Measurements from ENCODE around the gene SH2D4B.
A peak's percentile ranks its signal among the peaks of the same experiment; 100 is the strongest.
"Not testable (repeated sequence)": the region's sequence is repeated elsewhere in the genome, so short reads cannot be mapped to it uniquely, and the experiment has no call there.

SH2D4B gene

GRCh38 chr10:80529604-80530003, 8.1 kb upstream of the SH2D4B start:
- peaks cover 70 to 71% of the 10 kb centered on the region in 2 experiments for H3K4me1 ChIP-seq (ENCODE audit: control insufficient read depth in 1 of 2, insufficient read depth in 1 of 2, low read depth in 1 of 2, low read length in 1 of 2)
- no peaks in the 10 kb centered on the region for H3K9me3 ChIP-seq
- TF ChIP-seq CTCF (IDR thresholded peaks at IDR 0.05) = no peak
- no peaks in the 10 kb centered on the region for H3K36me3 ChIP-seq
- H3K4me3 ChIP-seq (ENCODE audit: low read depth in 1 of 2, low read length in 1 of 2) = no peak overlapping the region
- H3K27me3 ChIP-seq = no peaks in the 10 kb centered on the region
- peak overlapping the region; percentile 77 for H3K27ac ChIP-seq

GRCh38 chr10:80530251-80530650, 7.5 kb upstream of the SH2D4B start:
- Histone ChIP-seq H3K36me3 (no peaks in the 10 kb centered on the region), H3K9me3 (no peaks in the 10 kb centered on the region), H3K27ac (peak overlapping the region; percentile 77), H3K4me3 (ENCODE audit: low read depth in 1 of 2, low read length in 1 of 2) (no peak overlapping the region), H3K4me1 (ENCODE audit: control insufficient read depth in 1 of 2, insufficient read depth in 1 of 2, low read depth in 1 of 2, low read length in 1 of 2) (peaks cover 70 to 71% of the 10 kb centered on the region in 2 experiments), H3K27me3 (no peaks in the 10 kb centered on the region)
- TF ChIP-seq CTCF (IDR thresholded peaks at IDR 0.05) = no peak

- Histone ChIP-seq H3K4me1 (ENCODE audit: control insufficient read depth in 1 of 2, insufficient read depth in 1 of 2, low read depth in 1 of 2, low read length in 1 of 2) (peaks cover 71 to 72% of the 10 kb centered on the region in 2 experiments), H3K36me3 (no peaks in the 10 kb centered on the region), H3K27me3 (no peaks in the 10 kb centered on the region), H3K9me3 (no peaks in the 10 kb centered on the region), H3K27ac (peak overlapping the region; percentile 77), H3K4me3 (ENCODE audit: low read depth in 1 of 2, low read length in 1 of 2) (no peak overlapping the region)
- no peak for TF ChIP-seq CTCF (IDR thresholded peaks at IDR 0.05)
These were observed 6.9 kb upstream of the SH2D4B start for GRCh38 chr10:80530816-80531215.

- H3K4me3 ChIP-seq (ENCODE audit: low read depth in 1 of 2, low read length in 1 of 2) = no peak overlapping the region
- no peaks in the 10 kb centered on the region for H3K9me3 ChIP-seq
- peaks cover 64 to 66% of the 10 kb centered on the region in 2 experiments for H3K4me1 ChIP-seq (ENCODE audit: control insufficient read depth in 1 of 2, insufficient read depth in 1 of 2, low read depth in 1 of 2, low read length in 1 of 2)
- no peak for TF ChIP-seq CTCF (IDR thresholded peaks at IDR 0.05)
- H3K27me3 ChIP-seq = no peaks in the 10 kb centered on the region
- no peaks in the 10 kb centered on the region for H3K36me3 ChIP-seq
- H3K27ac ChIP-seq = peak overlapping the region; percentile 50
These were observed 5.1 kb upstream of the SH2D4B start for GRCh38 chr10:80532571-80532970.

GRCh38 chr10:80534059-80534458, 3.6 kb upstream of the SH2D4B start:
- H3K36me3 ChIP-seq; H3K4me3 ChIP-seq (ENCODE audit: low read depth in 1 of 2, low read length in 1 of 2); H3K27ac ChIP-seq; H3K9me3 ChIP-seq; H3K27me3 ChIP-seq: not testable (repeated sequence)
- peaks cover 51 to 54% of the 10 kb centered on the region in 2 experiments for H3K4me1 ChIP-seq (ENCODE audit: control insufficient read depth in 1 of 2, insufficient read depth in 1 of 2, low read depth in 1 of 2, low read length in 1 of 2)

GRCh38 chr10:80534646-80535045, 3.1 kb upstream of the SH2D4B start:
- H3K9me3 ChIP-seq; H3K36me3 ChIP-seq; H3K27me3 ChIP-seq; H3K4me3 ChIP-seq (ENCODE audit: low read depth in 1 of 2, low read length in 1 of 2): not testable (repeated sequence)
- Histone ChIP-seq H3K4me1 (ENCODE audit: control insufficient read depth in 1 of 2, insufficient read depth in 1 of 2, low read depth in 1 of 2, low read length in 1 of 2) (peaks cover 45 to 48% of the 10 kb centered on the region in 2 experiments), H3K27ac (peak overlapping the region; percentile 48)

All from neutrophil (primary cell).